Sciatic nerve (tissue), 2 donors: ENCODE results near the gene PCDHB7. TPM values are rescaled to one million over a fixed set of nuclear protein-coding genes. Genes with fewer than 3 reads are reported as not detected.
A peak's percentile ranks its signal among the peaks of the same experiment; 100 is the strongest.
"Not testable (repeated sequence)": the region's sequence is repeated elsewhere in the genome, so short reads cannot be mapped to it uniquely, and the experiment has no call there.

ENCODE experiments used
- ATAC-seq: fragments of 200-7000 bp; cut with Tn5 transposase; one replicate; pipeline ENCODE4 v1.9.1; 2020; ENCODE audit warnings: mild to moderate bottlenecking, moderate library complexity
- DNase-seq: peaks from one replicate; pipeline ENCODE4 v3.0.0-alpha.2; 2020; ENCODE audit warnings: low spot score
- intact Hi-C: fragments of 100-400 bp; cut with DNase I; formaldehyde crosslinking; loops from one replicate; pipeline ENCODE4 v1.14.2; 2022
- total RNA-seq: library from RNA; stranded (reverse); fragmentation: NEBNext Ultra II Directional; extraction: Animal tissue kit (Norgen Biotek cat#: 25700); gene quantifications from one replicate; pipeline ENCODE4 v1.2.1, GENCODE V29; 2021
- donor health status: DM: no; HTN: no; CAD: no.
- donor health status: DM: no; HTN: no; CAD: no.

PCDHB7 gene
- total RNA-seq, 1 donor from 2014 or later: 5.0 TPM

DNA sequence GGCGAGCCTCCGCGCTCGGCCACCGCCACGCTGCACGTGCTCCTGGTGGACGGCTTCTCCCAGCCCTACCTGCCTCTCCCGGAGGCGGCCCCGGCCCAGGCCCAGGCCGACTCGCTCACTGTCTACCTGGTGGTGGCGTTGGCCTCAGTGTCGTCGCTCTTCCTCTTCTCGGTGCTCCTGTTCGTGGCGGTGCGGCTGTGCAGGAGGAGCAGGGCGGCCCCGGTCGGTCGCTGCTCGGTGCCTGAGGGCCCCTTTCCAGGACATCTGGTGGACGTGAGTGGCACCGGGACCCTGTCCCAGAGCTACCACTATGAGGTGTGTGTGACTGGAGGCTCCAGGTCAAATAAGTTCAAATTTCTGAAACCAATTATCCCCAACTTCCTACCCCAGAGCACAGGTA is 38.4 kb downstream of the PCDHB7 start:
- intact Hi-C loops, DNase-seq, ATAC-seq: not testable (repeated sequence)

DNA sequence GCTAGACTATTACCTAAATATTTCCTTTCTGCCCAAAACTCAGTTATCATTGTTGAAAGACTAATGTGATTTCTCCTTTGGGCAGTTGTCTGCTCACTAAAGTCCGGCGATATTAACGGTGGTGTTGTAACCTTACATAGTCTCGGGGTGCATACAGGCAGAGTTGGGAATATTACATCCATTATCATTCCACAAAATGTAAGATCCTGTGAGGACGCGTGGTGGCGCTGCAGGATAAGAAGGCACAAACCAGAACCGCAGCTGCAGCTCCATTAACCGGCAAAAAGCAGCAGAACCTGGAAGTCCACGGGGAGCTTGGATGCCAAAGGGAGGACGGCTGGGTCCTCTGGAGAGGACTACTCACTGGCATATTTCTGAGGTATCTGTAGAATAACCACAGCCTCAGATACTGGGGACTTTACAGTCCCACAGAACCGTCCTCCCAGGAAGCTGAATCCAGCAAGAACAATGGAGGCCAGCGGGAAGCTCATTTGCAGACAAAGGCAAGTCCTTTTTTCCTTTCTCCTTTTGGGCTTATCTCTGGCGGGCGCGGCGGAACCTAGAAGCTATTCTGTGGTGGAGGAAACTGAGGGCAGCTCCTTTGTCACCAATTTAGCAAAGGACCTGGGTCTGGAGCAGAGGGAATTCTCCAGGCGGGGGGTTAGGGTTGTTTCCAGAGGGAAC is 41.4 kb downstream of the PCDHB7 start, which contains the start of gene PCDHB13:
Gene PCDHB13 (plus strand): TSS at position 264 of the 684 bp plus-strand sequence. CDS start 205 bp downstream, at position 469.
- DNase-seq, intact Hi-C loops: not testable (repeated sequence)
- peak; percentile 36 for ATAC-seq

DNA sequence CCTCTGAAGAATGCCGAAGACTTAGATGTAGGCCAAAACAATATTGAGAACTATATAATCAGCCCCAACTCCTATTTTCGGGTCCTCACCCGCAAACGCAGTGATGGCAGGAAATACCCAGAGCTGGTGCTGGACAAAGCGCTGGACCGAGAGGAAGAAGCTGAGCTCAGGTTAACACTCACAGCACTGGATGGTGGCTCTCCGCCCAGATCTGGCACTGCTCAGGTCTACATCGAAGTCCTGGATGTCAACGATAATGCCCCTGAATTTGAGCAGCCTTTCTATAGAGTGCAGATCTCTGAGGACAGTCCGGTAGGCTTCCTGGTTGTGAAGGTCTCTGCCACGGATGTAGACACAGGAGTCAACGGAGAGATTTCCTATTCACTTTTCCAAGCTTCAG is 42.1 kb downstream of the PCDHB7 start:
- intact Hi-C loops, ATAC-seq, DNase-seq: not testable (repeated sequence)

DNA sequence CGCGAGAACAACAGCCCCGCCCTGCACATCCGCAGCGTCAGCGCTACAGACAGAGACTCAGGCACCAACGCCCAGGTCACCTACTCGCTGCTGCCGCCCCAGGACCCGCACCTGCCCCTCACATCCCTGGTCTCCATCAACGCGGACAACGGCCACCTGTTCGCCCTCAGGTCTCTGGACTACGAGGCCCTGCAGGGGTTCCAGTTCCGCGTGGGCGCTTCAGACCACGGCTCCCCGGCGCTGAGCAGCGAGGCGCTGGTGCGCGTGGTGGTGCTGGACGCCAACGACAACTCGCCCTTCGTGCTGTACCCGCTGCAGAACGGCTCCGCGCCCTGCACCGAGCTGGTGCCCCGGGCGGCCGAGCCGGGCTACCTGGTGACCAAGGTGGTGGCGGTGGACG is 43.1 kb downstream of the PCDHB7 start:
- DNase-seq, intact Hi-C loops, ATAC-seq: not testable (repeated sequence)

DNA sequence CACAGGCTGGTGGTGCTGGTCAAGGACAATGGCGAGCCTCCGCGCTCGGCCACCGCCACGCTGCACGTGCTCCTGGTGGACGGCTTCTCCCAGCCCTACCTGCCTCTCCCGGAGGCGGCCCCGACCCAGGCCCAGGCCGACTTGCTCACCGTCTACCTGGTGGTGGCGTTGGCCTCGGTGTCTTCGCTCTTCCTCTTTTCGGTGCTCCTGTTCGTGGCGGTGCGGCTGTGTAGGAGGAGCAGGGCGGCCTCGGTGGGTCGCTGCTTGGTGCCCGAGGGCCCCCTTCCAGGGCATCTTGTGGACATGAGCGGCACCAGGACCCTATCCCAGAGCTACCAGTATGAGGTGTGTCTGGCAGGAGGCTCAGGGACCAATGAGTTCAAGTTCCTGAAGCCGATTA is 43.6 kb downstream of the PCDHB7 start:
- intact Hi-C loops, DNase-seq, ATAC-seq: not testable (repeated sequence)

DNA sequence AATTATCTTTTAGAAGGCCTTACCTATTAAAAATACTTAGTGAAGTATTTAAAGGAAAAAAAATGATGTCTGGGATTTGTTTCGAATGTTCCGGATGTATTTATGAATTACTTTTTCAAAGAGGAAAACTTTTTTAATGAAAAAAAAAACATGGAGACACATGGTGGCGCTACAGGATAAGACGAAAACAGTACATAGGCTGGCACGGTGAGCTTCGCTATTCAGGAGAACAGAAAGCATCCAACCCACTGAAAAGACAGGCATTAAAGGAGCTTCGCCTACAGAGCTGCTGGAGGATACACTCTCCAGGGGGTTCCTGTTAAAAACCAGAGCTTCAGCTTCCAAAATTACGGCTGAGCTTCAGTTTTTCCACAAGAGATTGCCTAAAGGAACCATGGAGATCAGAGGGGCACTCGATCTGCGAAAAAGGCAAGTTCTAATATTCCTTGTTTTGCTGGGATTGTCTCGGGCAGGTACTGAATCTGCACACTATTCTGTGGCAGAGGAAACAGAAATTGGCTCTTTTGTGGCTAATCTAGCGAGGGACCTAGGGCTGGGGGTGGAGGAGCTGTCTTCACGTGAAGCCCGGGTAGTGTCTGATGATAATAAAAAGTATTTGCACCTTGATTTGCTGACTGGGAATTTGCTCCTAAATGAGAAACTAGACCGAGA is 50.8 kb downstream of the PCDHB7 start, which contains the start of gene PCDHB14:
Gene PCDHB14 (plus strand): TSS at position 232 of the 672 bp plus-strand sequence. CDS start 163 bp downstream, at position 395.
- intact Hi-C loops: no loop called here
- ATAC-seq (no peak), DNase-seq (no peak)

DNA sequence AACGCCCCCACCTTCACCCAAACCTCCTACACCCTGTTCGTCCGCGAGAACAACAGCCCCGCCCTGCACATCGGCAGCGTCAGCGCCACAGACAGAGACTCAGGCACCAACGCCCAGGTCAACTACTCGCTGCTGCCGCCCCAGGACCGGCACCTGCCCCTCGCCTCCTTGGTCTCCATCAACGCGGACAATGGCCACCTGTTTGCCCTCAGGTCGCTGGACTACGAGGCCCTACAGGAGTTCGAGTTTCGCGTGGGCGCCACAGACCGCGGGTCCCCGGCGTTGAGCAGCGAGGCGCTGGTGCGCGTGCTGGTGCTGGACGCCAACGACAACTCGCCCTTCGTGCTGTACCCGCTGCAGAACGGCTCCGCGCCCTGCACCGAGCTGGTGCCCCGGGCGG is 52.4 kb downstream of the PCDHB7 start:
- intact Hi-C loops, DNase-seq, ATAC-seq: not testable (repeated sequence)

DNA sequence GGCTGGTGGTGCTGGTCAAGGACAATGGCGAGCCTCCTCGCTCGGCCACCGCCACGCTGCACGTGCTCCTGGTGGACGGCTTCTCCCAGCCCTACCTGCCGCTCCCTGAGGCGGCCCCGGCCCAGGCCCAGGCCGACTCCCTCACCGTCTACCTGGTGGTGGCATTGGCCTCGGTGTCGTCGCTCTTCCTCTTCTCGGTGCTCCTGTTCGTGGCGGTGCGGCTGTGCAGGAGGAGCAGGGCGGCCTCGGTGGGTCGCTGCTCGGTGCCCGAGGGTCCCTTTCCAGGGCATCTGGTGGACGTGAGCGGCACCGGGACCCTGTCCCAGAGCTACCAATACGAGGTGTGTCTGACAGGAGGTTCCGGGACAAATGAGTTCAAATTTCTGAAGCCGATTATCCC is 53.0 kb downstream of the PCDHB7 start:
- DNase-seq, intact Hi-C loops, ATAC-seq: not testable (repeated sequence)

Other genes with a start within 250 kb of the PCDHB7 start
- 0.71 TPM for gene PCDHAC1, start 246.3 kb upstream of the PCDHB7 start, total RNA-seq
- 2.4 TPM for gene PCDHAC2, start 206.2 kb upstream of the PCDHB7 start, total RNA-seq
- 0.09 TPM for gene PCDHB1, start 121.3 kb upstream of the PCDHB7 start, total RNA-seq
- 3.8 TPM for gene PCDHB2, start 78.0 kb upstream of the PCDHB7 start, total RNA-seq
- 4.5 TPM for gene PCDHB3, start 72.2 kb upstream of the PCDHB7 start, total RNA-seq
- 12.2 TPM for gene PCDHB4, start 50.8 kb upstream of the PCDHB7 start, total RNA-seq
- gene PCDHB5, start 37.4 kb upstream of the PCDHB7 start, total RNA-seq: 4.4 TPM
- gene PCDHB6, start 22.6 kb upstream of the PCDHB7 start, total RNA-seq: 2.4 TPM
- 4.5 TPM for gene PCDHB8, start 5.1 kb downstream of the PCDHB7 start, total RNA-seq
- 9.5 TPM for gene PCDHB16, start 9.7 kb downstream of the PCDHB7 start, total RNA-seq
- gene PCDHB9, start 14.5 kb downstream of the PCDHB7 start, total RNA-seq: 3.7 TPM
- 5.3 TPM for gene PCDHB10, start 19.7 kb downstream of the PCDHB7 start, total RNA-seq
- gene PCDHB11, start 27.0 kb downstream of the PCDHB7 start, total RNA-seq: 9.9 TPM
- 6.6 TPM for gene PCDHB12, start 36.1 kb downstream of the PCDHB7 start, total RNA-seq
- gene PCDHB13, start 41.3 kb downstream of the PCDHB7 start, total RNA-seq: 4.9 TPM
- gene PCDHB14, start 50.7 kb downstream of the PCDHB7 start, total RNA-seq: 5.3 TPM
- gene PCDHB15, start 72.8 kb downstream of the PCDHB7 start, total RNA-seq: 7.3 TPM
- gene SLC25A2, start 131.4 kb downstream of the PCDHB7 start, total RNA-seq: 1.4 TPM
- gene TAF7, start 148.1 kb downstream of the PCDHB7 start, total RNA-seq: 84.3 TPM
- 1.4 TPM for gene PCDHGA1, start 157.9 kb downstream of the PCDHB7 start, total RNA-seq
- gene PCDHGA2, start 166.1 kb downstream of the PCDHB7 start, total RNA-seq: 13.5 TPM
- gene PCDHGA3, start 171.2 kb downstream of the PCDHB7 start, total RNA-seq: 6.7 TPM
- gene PCDHGB1, start 177.5 kb downstream of the PCDHB7 start, total RNA-seq: 7.8 TPM
- 10.6 TPM for gene PCDHGA4, start 182.4 kb downstream of the PCDHB7 start, total RNA-seq
- 10.2 TPM for gene PCDHGB2, start 187.3 kb downstream of the PCDHB7 start, total RNA-seq
- 8.8 TPM for gene PCDHGA5, start 191.5 kb downstream of the PCDHB7 start, total RNA-seq
- 9.7 TPM for gene PCDHGB3, start 197.6 kb downstream of the PCDHB7 start, total RNA-seq
- 10.3 TPM for gene PCDHGA6, start 201.2 kb downstream of the PCDHB7 start, total RNA-seq
- 7.3 TPM for gene PCDHGA7, start 210.1 kb downstream of the PCDHB7 start, total RNA-seq
- 9.0 TPM for gene PCDHGB4, start 215.1 kb downstream of the PCDHB7 start, total RNA-seq
- 5.3 TPM for gene PCDHGA8, start 220.0 kb downstream of the PCDHB7 start, total RNA-seq
- gene PCDHGB5, start 225.3 kb downstream of the PCDHB7 start, total RNA-seq: 16.3 TPM
- 10.7 TPM for gene PCDHGA9, start 230.1 kb downstream of the PCDHB7 start, total RNA-seq
- gene PCDHGB6, start 235.4 kb downstream of the PCDHB7 start, total RNA-seq: 12.4 TPM
- 8.9 TPM for gene PCDHGA10, start 240.3 kb downstream of the PCDHB7 start, total RNA-seq
- gene PCDHGB7, start 245.0 kb downstream of the PCDHB7 start, total RNA-seq: 18.9 TPM
- 7.8 TPM for gene PCDHGA11, start 248.4 kb downstream of the PCDHB7 start, total RNA-seq